ENCODE measurements around the gene MAP7D1. TPM values are rescaled to one million over a fixed set of nuclear protein-coding genes. Genes with fewer than 3 reads are reported as not detected.

Gene MAP7D1
- total RNA-seq, 1 experiment from 2014 or later: 49.9 TPM

- Histone ChIP-seq H2BK15ac (ENCODE audit: low read depth, low read length) (no peak overlapping the region), H3K14ac (ENCODE audit: insufficient read depth, low read length) (no peak overlapping the region), H4K5ac (ENCODE audit: insufficient read length, low read depth, low read length) (no peak overlapping the region), H3K27ac (ENCODE audit: insufficient read length, low read depth, low read length) (no peak overlapping the region), H3K56ac (ENCODE audit: insufficient read length, low read depth, low read length) (no peak overlapping the region), H3K9me3 (ENCODE audit: control insufficient read depth, low read depth, low read length) (no peaks in the 10 kb centered on the region), H3K4me2 (ENCODE audit: insufficient read depth, insufficient read length, low read length) (no peak overlapping the region), H3K23ac (ENCODE audit: insufficient read length, low read depth, low read length) (no peak overlapping the region), H4K91ac (ENCODE audit: insufficient read length, low read depth, low read length) (no peak overlapping the region), H3K4me1 (ENCODE audit: insufficient read depth, low read length) (no peaks in the 10 kb centered on the region), H3K23me2 (ENCODE audit: insufficient read length, low read depth, low read length, poor library complexity, severe bottlenecking) (no peaks in the 10 kb centered on the region), H4K20me1 (ENCODE audit: control insufficient read depth, insufficient read depth, insufficient read length) (no peaks in the 10 kb centered on the region), H3K9ac (ENCODE audit: extremely low read depth, insufficient read length, low read length) (no peak overlapping the region), H3K27me3 (ENCODE audit: insufficient read depth, low read length) (no peaks in the 10 kb centered on the region), H2AK5ac (ENCODE audit: insufficient read length, low read length) (no peak overlapping the region), H2BK12ac (ENCODE audit: insufficient read length, low read depth, low read length) (no peak overlapping the region), H3K79me2 (ENCODE audit: insufficient read depth, low read length) (no peaks in the 10 kb centered on the region), H2BK20ac (ENCODE audit: low read depth, low read length, poor library complexity, severe bottlenecking) (no peak overlapping the region), H4K8ac (replicated peaks; ENCODE audit: insufficient read length, low read depth, low read length) (no peak overlapping the region), H3K4ac (ENCODE audit: low read depth, low read length) (no peak overlapping the region), H2BK120ac (ENCODE audit: low read depth, low read length, poor library complexity, severe bottlenecking) (no peak overlapping the region), H3K79me1 (ENCODE audit: insufficient read depth, low read depth, low read length, poor library complexity, severe bottlenecking) (no peaks in the 10 kb centered on the region), H3K18ac (ENCODE audit: insufficient read length, low read depth, low read length) (no peak overlapping the region), H2BK5ac (ENCODE audit: insufficient read length, low read length) (no peak overlapping the region), H2AFZ (ENCODE audit: low read length) (no peak overlapping the region), H3T11ph (ENCODE audit: low read length) (no peak overlapping the region)
- TF ChIP-seq CTCF (conservative IDR thresholded peaks at IDR 0.05): no peak
- Mint-ChIP-seq H3K27me3 (ENCODE audit: low read depth) (no peaks in the 10 kb centered on the region; the same call in none of the 2 replicates), H3K36me3 (ENCODE audit: insufficient read depth in 1 of 3, low read depth in 3 of 3) (no peaks in the 10 kb centered on the region), H3K4me1 (peaks cover under 1 to 16% of the 10 kb centered on the region in 2 experiments), H3K27ac (no peak overlapping the region), H3K4me3 (no peak overlapping the region), H3K9me3 (no peaks in the 10 kb centered on the region)
- DNase-seq: no peak
- WGBS (ENCODE audit: extremely low coverage, insufficient read length, low lambda C conversion rate): no CpG with 5 or more reads among the region's 9 CpGs
These were observed 43.1 kb upstream of the MAP7D1 start for GRCh38 chr1:36112823-36113222.
